SJSA1 (cell line): ENCODE results near the gene LZIC. TPM values are rescaled to one million over a fixed set of nuclear protein-coding genes. Genes with fewer than 3 reads are reported as not detected.

Experiments
- DNase-seq, 2 experiments: peaks; one replicate each; pipeline ENCODE4 v3.0.0-alpha.2; 2015 to 2020; ENCODE audit warnings: low spot score in 2 of 2, low read depth in 1 of 2
- H3K27ac ChIP-seq: fragments of 250-450 bp; sonication (Bioruptor Pico); 2 replicates; pipeline ENCODE4 v1.5.1; 2020; ENCODE audit warnings: mild to moderate bottlenecking, moderate library complexity
- H3K27me3 ChIP-seq: fragments of 250-450 bp; sonication (Bioruptor Pico); replicated peaks from 2 replicates; pipeline ENCODE4 v1.5.1; 2020; ENCODE audit warnings: mild to moderate bottlenecking, moderate library complexity
- H3K36me3 ChIP-seq: fragments of 250-450 bp; sonication (Bioruptor Pico); 2 replicates; pipeline ENCODE4 v1.5.1; 2020; ENCODE audit warnings: mild to moderate bottlenecking
- H3K4me1 ChIP-seq: fragments of 250-450 bp; sonication (Bioruptor Pico); replicated peaks from 2 replicates; pipeline ENCODE4 v1.6.1; 2021; ENCODE audit warnings: mild to moderate bottlenecking
- H3K4me3 ChIP-seq: fragments of 250-450 bp; sonication (Bioruptor Pico); 2 replicates; pipeline ENCODE4 v1.5.1; 2020; ENCODE audit warnings: mild to moderate bottlenecking
- H3K9me3 ChIP-seq: fragments of 250-450 bp; sonication (Bioruptor Pico); replicated peaks from 2 replicates; pipeline ENCODE4 v1.5.1; 2020; ENCODE audit warnings: mild to moderate bottlenecking
- total RNA-seq: library from RNA; depleted of rRNA; stranded (reverse); fragments of >200 nt; shearing (Covaris generic); gene quantifications from 2 replicates; pipeline ENCODE4 v1.2.3, GENCODE V29; 2014

The LZIC gene
- total RNA-seq, 1 experiment from 2014 or later, result 74.8 TPM

- Histone ChIP-seq H3K4me3 (no peak overlapping the region), H3K36me3 (no peaks in the 10 kb centered on the region), H3K4me1 (peaks cover 19% of the 10 kb centered on the region), H3K9me3 (no peaks in the 10 kb centered on the region), H3K27me3 (no peaks in the 10 kb centered on the region), H3K27ac (no peak overlapping the region)
- DNase-seq, result no peak
Measured at GRCh38 chr1:9904596-9904995, 38.6 kb downstream of the LZIC start.

- H3K27ac ChIP-seq, result no peak overlapping the region
- H3K27me3 ChIP-seq, result no peaks in the 10 kb centered on the region
- no peaks in the 10 kb centered on the region for H3K36me3 ChIP-seq
- H3K9me3 ChIP-seq, result no peaks in the 10 kb centered on the region
- DNase-seq, result no peak
- H3K4me3 ChIP-seq, result no peak overlapping the region
- H3K4me1 ChIP-seq, result peaks cover 13% of the 10 kb centered on the region
Measured at GRCh38 chr1:9903801-9904527, 39.2 kb downstream of the LZIC start.

- no peak overlapping the region for H3K27ac ChIP-seq
- no peak overlapping the region for H3K4me3 ChIP-seq
- DNase-seq, result no peak
- no peaks in the 10 kb centered on the region for H3K36me3 ChIP-seq
- no peaks in the 10 kb centered on the region for H3K9me3 ChIP-seq
- H3K4me1 ChIP-seq, result peaks cover 9% of the 10 kb centered on the region
- no peaks in the 10 kb centered on the region for H3K27me3 ChIP-seq
Measured at GRCh38 chr1:9902060-9902452, 41.1 kb downstream of the LZIC start.

GRCh38 chr1:9901148-9902059 is 41.8 kb downstream of the LZIC start:
- Histone ChIP-seq H3K4me3 (no peak overlapping the region), H3K27me3 (no peaks in the 10 kb centered on the region), H3K27ac (no peak overlapping the region), H3K36me3 (no peaks in the 10 kb centered on the region), H3K9me3 (no peaks in the 10 kb centered on the region), H3K4me1 (peaks cover 9% of the 10 kb centered on the region)
- no peak for DNase-seq

GRCh38 chr1:9900142-9901043 is 42.8 kb downstream of the LZIC start:
- Histone ChIP-seq H3K4me1 (peaks cover 9% of the 10 kb centered on the region), H3K27ac (no peak overlapping the region), H3K4me3 (no peak overlapping the region), H3K27me3 (no peaks in the 10 kb centered on the region), H3K9me3 (no peaks in the 10 kb centered on the region), H3K36me3 (no peaks in the 10 kb centered on the region)
- no peak for DNase-seq

GRCh38 chr1:9894115-9894514 is 49.1 kb downstream of the LZIC start:
- DNase-seq, result no peak
- Histone ChIP-seq H3K27me3 (no peaks in the 10 kb centered on the region), H3K4me1 (peaks cover 44% of the 10 kb centered on the region), H3K9me3 (no peaks in the 10 kb centered on the region), H3K36me3 (no peaks in the 10 kb centered on the region), H3K27ac (peak overlapping the region; percentile 61), H3K4me3 (no peak overlapping the region)

GRCh38 chr1:9892563-9893528 is 50.3 kb downstream of the LZIC start:
- H3K9me3 ChIP-seq, result no peaks in the 10 kb centered on the region
- DNase-seq, result peak; percentile 68 to 70
- H3K36me3 ChIP-seq, result no peaks in the 10 kb centered on the region
- H3K27me3 ChIP-seq, result no peaks in the 10 kb centered on the region
- H3K27ac ChIP-seq, result peak overlapping the region; percentile 61
- no peak overlapping the region for H3K4me3 ChIP-seq
- H3K4me1 ChIP-seq, result peaks cover 44% of the 10 kb centered on the region

DNA sequence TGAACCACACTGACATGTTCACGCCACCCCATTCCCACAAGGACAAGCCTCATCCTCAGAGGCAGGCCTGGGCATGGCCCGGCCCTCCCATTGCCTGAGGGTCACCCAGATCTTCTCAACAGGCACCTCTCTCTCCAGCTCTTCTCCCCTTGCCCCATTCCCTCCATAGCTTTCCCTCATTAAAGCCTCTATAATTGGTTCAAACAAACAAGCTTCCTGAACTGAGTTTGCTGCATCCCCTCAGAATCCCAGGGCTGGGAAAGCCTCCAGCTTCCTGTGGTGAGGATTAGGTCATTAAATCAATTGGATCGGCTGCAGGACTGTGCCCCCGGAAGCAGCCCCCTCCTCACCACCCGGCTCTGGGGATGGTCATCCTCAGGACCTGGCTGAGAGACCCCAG is 52.0 kb downstream of the LZIC start:
- no peak for DNase-seq
- Histone ChIP-seq H3K4me1 (peaks cover 44% of the 10 kb centered on the region), H3K36me3 (no peaks in the 10 kb centered on the region; the same call in 1 of the 2 replicates), H3K4me3 (no peak overlapping the region), H3K27ac (no peak overlapping the region; the same call in none of the 2 replicates), H3K27me3 (no peaks in the 10 kb centered on the region), H3K9me3 (no peaks in the 10 kb centered on the region)

GRCh38 chr1:9890224-9890731 is 52.9 kb downstream of the LZIC start:
- Histone ChIP-seq H3K4me1 (peaks cover 44% of the 10 kb centered on the region), H3K9me3 (no peaks in the 10 kb centered on the region), H3K27me3 (no peaks in the 10 kb centered on the region), H3K4me3 (no peak overlapping the region), H3K36me3 (no peaks in the 10 kb centered on the region; the same call in 1 of the 2 replicates), H3K27ac (no peak overlapping the region; the same call in 1 of the 2 replicates)
- peak; percentile 61 to 80 for DNase-seq

- H3K36me3 ChIP-seq, result no peaks in the 10 kb centered on the region; the same call in 1 of the 2 replicates
- no peak overlapping the region for H3K4me3 ChIP-seq
- H3K9me3 ChIP-seq, result no peaks in the 10 kb centered on the region
- peaks cover 43% of the 10 kb centered on the region for H3K4me1 ChIP-seq
- H3K27ac ChIP-seq, result no peak overlapping the region
- no peaks in the 10 kb centered on the region for H3K27me3 ChIP-seq
- no peak for DNase-seq
Measured at GRCh38 chr1:9889411-9889810, 53.8 kb downstream of the LZIC start.

DNA sequence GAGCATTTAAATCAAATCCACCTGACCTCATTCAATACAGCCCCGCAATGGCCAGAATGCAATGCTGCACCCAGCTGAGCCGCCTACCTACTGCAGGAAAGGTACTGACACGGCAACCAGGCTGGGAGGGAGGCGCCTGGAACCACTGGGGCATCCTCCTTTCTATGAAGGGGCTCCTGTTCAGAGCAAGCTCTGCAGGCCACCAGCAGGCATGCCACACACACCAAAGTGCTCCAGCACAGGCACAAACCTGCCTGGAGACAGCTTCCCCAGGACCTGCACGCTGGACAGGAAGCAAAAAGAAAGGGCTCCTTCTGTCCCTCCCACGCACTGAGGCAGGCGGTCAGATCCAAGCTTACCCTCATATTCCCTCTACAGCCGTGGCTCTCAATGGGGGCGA is 54.3 kb downstream of the LZIC start:
- H3K9me3 ChIP-seq, result no peaks in the 10 kb centered on the region
- no peaks in the 10 kb centered on the region for H3K27me3 ChIP-seq
- peaks cover 38% of the 10 kb centered on the region for H3K4me1 ChIP-seq
- H3K27ac ChIP-seq, result no peak overlapping the region
- H3K4me3 ChIP-seq, result no peak overlapping the region
- no peak for DNase-seq
- no peaks in the 10 kb centered on the region; the same call in 1 of the 2 replicates for H3K36me3 ChIP-seq

- Histone ChIP-seq H3K36me3 (no peaks in the 10 kb centered on the region; the same call in 1 of the 2 replicates), H3K4me1 (peaks cover 30% of the 10 kb centered on the region), H3K4me3 (no peak overlapping the region), H3K27me3 (no peaks in the 10 kb centered on the region), H3K9me3 (no peaks in the 10 kb centered on the region), H3K27ac (no peak overlapping the region)
- DNase-seq, result no peak
Measured at GRCh38 chr1:9887070-9887469, 56.1 kb downstream of the LZIC start.
